Measurements from ENCODE around the gene KLC3. TPM values are rescaled to one million over a fixed set of nuclear protein-coding genes. Genes with fewer than 3 reads are reported as not detected.

The KLC3 gene
- total and polyA plus RNA-seq, 2 of the 8 experiments (the other 6 are each of a cell fraction or from before 2014, with no cell fraction given): 1.3 to 2.8 TPM

GRCh38 chr19:45297674-45298073 is 42.9 kb upstream of the KLC3 start (continued):
- TF ChIP-seq, protein P1, sequence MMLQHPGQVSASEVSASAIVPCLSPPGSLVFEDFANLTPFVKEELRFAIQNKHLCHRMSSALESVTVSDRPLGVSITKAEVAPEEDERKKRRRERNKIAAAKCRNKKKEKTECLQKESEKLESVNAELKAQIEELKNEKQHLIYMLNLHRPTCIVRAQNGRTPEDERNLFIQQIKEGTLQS (IDR thresholded peaks at IDR 0.05; ENCODE audit: insufficient read depth, low read depth, low read length): no peak
- TF ChIP-seq RNF2 (IDR thresholded peaks at IDR 0.05; ENCODE audit: borderline replicate concordance, low read depth, low read length, missing control alignments, poor library complexity, severe bottlenecking): no peak
- no peak for TF ChIP-seq EP300 (IDR thresholded peaks at IDR 0.05; ENCODE audit: borderline replicate concordance in 1 of 2, low read depth in 2 of 2, low read length in 2 of 2)
- TF ChIP-seq JUND (IDR thresholded peaks at IDR 0.05; ENCODE audit: low read length): no peak
- no peak for TF ChIP-seq PHF8 (conservative IDR thresholded peaks at IDR 0.05; ENCODE audit: low read depth, low read length)
- TF ChIP-seq NRF1 (IDR thresholded peaks at IDR 0.05; ENCODE audit: low read depth, low read length): no peak
- TF ChIP-seq HDAC6 (IDR thresholded peaks at IDR 0.05; ENCODE audit: low read depth, low read length): no peak
- TF ChIP-seq CHD2 (IDR thresholded peaks at IDR 0.05; ENCODE audit: low read length): no peak

All from H1 (cell line).